Epidermal melanocyte (primary cell): ENCODE measurements around the gene CASZ1.

ENCODE experiments used
- DNase-seq: peaks from one replicate; pipeline ENCODE4 v3.0.0; 2011; ENCODE audit warnings: low spot score; ENCODE audit not compliant: insufficient read length

Gene CASZ1

GRCh38 chr1:10653370-10654125 lies 142.9 kb downstream of the CASZ1 start:
- DNase-seq = no peak

GRCh38 chr1:10652626-10653025 lies 143.8 kb downstream of the CASZ1 start:
- no peak for DNase-seq

- DNase-seq = no peak
Measured at GRCh38 chr1:10651793-10652192, 144.7 kb downstream of the CASZ1 start.

GRCh38 chr1:10651389-10651766 lies 145.1 kb downstream of the CASZ1 start:
- DNase-seq = no peak

GRCh38 chr1:10650556-10651388 lies 145.7 kb downstream of the CASZ1 start:
- no peak for DNase-seq

- no peak for DNase-seq
Measured at GRCh38 chr1:10649517-10650201, 146.8 kb downstream of the CASZ1 start.

GRCh38 chr1:10648689-10649516 lies 147.5 kb downstream of the CASZ1 start:
- DNase-seq = no peak

GRCh38 chr1:10647414-10648170 lies 148.9 kb downstream of the CASZ1 start:
- no peak for DNase-seq

- DNase-seq = no peak
Measured at GRCh38 chr1:10646347-10646861, 150.0 kb downstream of the CASZ1 start.

GRCh38 chr1:10644307-10645128 lies 151.9 kb downstream of the CASZ1 start:
- DNase-seq = no peak

GRCh38 chr1:10643607-10644306 lies 152.7 kb downstream of the CASZ1 start:
- no peak for DNase-seq

- DNase-seq = no peak
Measured at GRCh38 chr1:10642403-10643080, 153.9 kb downstream of the CASZ1 start.

- no peak for DNase-seq
Measured at GRCh38 chr1:10641976-10642375, 154.5 kb downstream of the CASZ1 start.

GRCh38 chr1:10640843-10641553 lies 155.4 kb downstream of the CASZ1 start:
- DNase-seq = no peak

- no peak for DNase-seq
Measured at GRCh38 chr1:10639775-10640578, 156.5 kb downstream of the CASZ1 start.

- DNase-seq = no peak
Measured at GRCh38 chr1:10639011-10639774, 157.3 kb downstream of the CASZ1 start.
